D721Med (cell line): ENCODE data around the gene TMOD2.

ENCODE experiments used
- DNase-seq: peaks from one replicate; pipeline ENCODE4 v3.0.0; 2011; ENCODE audit warnings: low spot score; ENCODE audit not compliant: insufficient read length
- FAIRE-seq: peaks from 2 replicates; lab custom pipeline; 2011; peaks lifted over from hg19 to GRCh38; lab: Jason Lieb, UNC
- CTCF ChIP-seq: IDR thresholded peaks from 2 replicates; pipeline ENCODE4 v1.5.1; 2012; ENCODE audit warnings: mild to moderate bottlenecking, control low read depth; ENCODE audit not compliant: insufficient read depth; ENCODE audit errors: missing control alignments

Gene TMOD2

GRCh38 chr15:51799282-51800252 is 48.2 kb downstream of the TMOD2 start:
- no peak for TF ChIP-seq CTCF
- FAIRE-seq, result no peak
- no peak for DNase-seq

DNA sequence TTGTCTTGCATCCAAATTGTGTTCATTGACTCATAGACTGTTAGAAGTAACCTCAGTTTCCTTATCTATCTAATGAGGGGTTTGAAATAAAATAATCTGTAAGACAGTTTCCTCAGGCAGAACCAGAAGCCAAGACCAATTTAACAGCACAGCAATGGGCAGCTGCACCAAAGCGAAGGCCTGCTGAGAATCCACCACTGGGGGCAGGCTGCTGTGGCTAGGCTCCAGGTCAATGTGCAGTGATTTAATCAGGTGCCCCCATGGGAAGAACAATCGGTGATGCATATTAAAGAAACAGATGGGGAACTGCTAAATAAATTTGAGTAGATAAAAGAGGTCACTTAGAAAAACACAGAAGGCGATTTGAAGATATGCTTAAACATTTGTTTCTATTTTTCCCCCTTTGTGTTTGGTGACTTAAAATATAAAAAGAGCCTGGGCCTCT is 50.0 kb downstream of the TMOD2 start:
- TF ChIP-seq CTCF, result peak; percentile 44
- no peak for DNase-seq
- FAIRE-seq, result no peak

DNA sequence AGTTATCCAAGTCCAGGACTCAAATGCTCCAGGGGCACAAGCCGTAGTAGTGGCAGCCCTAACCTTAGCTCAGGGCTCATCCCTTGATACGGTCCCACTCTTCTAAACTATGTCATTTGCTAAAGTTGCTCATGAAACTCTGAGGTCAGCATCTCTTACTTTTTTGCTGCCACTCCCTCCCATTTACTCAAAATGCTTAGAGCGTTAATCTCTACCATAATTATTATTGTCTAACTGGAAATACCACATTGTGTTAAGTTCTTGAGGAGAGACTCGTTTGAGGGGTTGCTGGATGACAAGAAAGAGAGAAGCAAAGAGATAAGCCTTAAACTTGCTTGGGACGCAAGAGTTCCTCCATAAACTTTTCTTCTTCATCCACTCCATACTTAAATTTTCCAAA is 51.2 kb downstream of the TMOD2 start:
- FAIRE-seq, result no peak
- no peak for TF ChIP-seq CTCF

GRCh38 chr15:51803965-51804364 is 52.6 kb downstream of the TMOD2 start:
- no peak for TF ChIP-seq CTCF
- FAIRE-seq, result no peak
- DNase-seq, result no peak

More for the DNA sequence above, 51.2 kb downstream of the TMOD2 start:
- no peak for DNase-seq

GRCh38 chr15:51806123-51806522 is 54.7 kb downstream of the TMOD2 start:
- FAIRE-seq, result no peak
- no peak for TF ChIP-seq CTCF
- no peak for DNase-seq

GRCh38 chr15:51809457-51809856 is 58.1 kb downstream of the TMOD2 start:
- FAIRE-seq (no peak), DNase-seq (no peak)
- TF ChIP-seq CTCF, result no peak

DNA sequence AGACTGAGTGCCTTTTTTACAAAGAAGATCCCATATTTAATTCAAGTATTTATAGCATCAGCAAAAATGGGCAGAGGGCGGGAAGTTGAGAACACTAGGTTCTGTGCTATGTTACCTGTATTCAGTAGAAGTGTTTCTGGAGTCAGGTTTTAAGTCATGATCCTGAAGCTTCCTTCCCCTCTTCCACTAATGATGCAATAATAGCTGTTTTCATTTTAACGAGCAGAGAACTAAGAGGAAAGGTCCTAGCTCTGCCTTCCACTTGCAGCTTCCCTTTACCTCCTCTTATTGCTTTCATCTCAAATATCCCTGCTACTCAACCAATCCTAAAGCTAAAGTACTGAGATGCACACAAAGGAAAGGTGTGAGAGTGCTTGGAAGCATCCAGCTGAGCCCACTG is 61.2 kb downstream of the TMOD2 start:
- no peak for FAIRE-seq
- DNase-seq, result no peak
- TF ChIP-seq CTCF, result no peak
